ENCODE measurements around the gene TH. TPM values are rescaled to one million over a fixed set of nuclear protein-coding genes. Genes with fewer than 3 reads are reported as not detected.
A peak's percentile ranks its signal among the peaks of the same experiment; 100 is the strongest.

Gene TH
- total and polyA plus RNA-seq, 2 donors (not counting 1 experiment from before 2014, with no cell fraction given), result not detected

DNA sequence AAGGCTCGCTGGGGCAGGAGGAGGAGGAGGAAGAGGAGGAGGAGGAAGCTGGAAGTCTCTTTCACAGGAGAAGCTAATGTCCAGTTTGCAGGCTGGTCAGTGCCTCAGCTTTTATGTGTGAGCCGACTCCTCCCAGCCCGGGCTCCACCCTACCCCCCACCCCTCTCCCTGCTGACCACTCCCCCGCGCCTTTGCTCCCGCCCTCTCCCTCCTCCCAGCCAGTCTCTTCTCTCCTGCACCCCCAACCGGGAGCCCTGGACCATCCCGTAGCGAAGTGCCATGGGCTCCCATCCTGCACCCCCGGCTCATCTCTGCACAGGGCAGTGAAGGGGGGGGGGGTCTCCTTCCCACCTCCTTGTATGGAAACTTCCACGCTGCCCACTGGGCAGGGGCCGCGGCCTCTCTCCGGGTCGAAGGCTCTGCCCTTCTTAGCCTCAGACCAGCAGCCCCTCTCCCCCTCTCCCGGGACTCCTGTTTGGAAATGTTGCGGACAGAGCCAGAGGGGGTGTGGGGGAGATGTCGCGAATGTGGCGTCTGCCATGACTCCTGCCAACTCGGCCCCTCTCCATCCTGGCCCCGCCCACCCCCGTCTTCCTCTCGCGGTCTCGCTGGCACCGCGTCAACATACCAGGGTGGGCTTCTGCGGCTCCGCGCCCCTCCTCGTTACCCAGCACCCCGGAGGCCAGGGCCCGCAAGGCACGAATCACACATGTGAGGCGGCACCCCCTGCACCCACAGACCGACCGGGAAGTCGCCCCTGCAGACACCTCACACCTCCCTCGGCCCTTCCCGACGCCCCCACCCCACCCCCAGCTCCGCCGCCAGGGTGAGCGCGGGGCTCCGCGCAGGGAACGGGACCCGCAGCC is 34.2 kb downstream of the TH start:
- H3K9me3 Mint-ChIP-seq (ENCODE audit: insufficient read depth), result no peaks in the 10 kb centered on the region
- H3K9ac ChIP-seq (ENCODE audit: low read length), result peak overlapping the region; percentile 19
- H2AFZ ChIP-seq (ENCODE audit: insufficient read depth, low read depth, low read length, poor library complexity, severe bottlenecking), result peak overlapping the region; percentile 16
- peaks cover 40% of the 10 kb centered on the region for H3K27me3 Mint-ChIP-seq
- peaks cover 0 to 66% (median 28%) of the 10 kb centered on the region in 4 experiments for H3K27me3 ChIP-seq (replicated peaks in 1 of 4; ENCODE audit: control extremely low read depth in 1 of 4, control insufficient read depth in 3 of 4, insufficient read depth in 4 of 4, low read length in 3 of 4)
- peak; percentile 34 for DNase-seq
- H3K9me3 ChIP-seq (ENCODE audit: control extremely low read depth in 1 of 3, control insufficient read depth in 2 of 3, insufficient read depth in 1 of 3, low read length in 2 of 3), result peaks cover 0 to 6% (median 0%) of the 10 kb centered on the region in 3 donors
- no peaks in the 10 kb centered on the region for H3K79me2 ChIP-seq (ENCODE audit: control insufficient read depth, insufficient read depth, low read length)
- peaks cover 14% of the 10 kb centered on the region for H3K4me1 Mint-ChIP-seq
- 2% methylated on average over 35 of the region's 50 CpGs for WGBS (ENCODE audit: insufficient coverage)
- no peak for ATAC-seq (ENCODE audit: low read depth)
- H3K4me2 ChIP-seq (replicated peaks; ENCODE audit: low read depth, low read length, poor library complexity, severe bottlenecking), result peak overlapping the region; percentile 82
- CTCF ChIA-PET, result interaction anchor here (1.1 kb wide), 1 partner anchor 15 kb away, joined by 8 read pairs; no protein-coding TSS in a partner anchor
- no peaks in the 10 kb centered on the region for H4K20me1 ChIP-seq (ENCODE audit: control insufficient read depth, insufficient read depth, low read length, poor library complexity, severe bottlenecking)
- no peaks in the 10 kb centered on the region for H3K36me3 ChIP-seq (replicated peaks in 1 of 2; ENCODE audit: control extremely low read depth in 1 of 2, control insufficient read depth in 1 of 2, extremely low read depth in 1 of 2, insufficient read depth in 2 of 2, low read length in 1 of 2)
- TF ChIP-seq EZH2 (IDR thresholded peaks at IDR 0.05; ENCODE audit: borderline replicate concordance, insufficient read depth, low read depth, low read length, poor library complexity, severe bottlenecking) (no peak), CTCF (IDR thresholded peaks at IDR 0.05) (no peak)
- POLR2A ChIA-PET, result interaction anchor here (0.6 kb wide), 1 partner anchor 28 kb away, joined by 4 read pairs; no protein-coding TSS in a partner anchor
- H3K4me1 ChIP-seq (ENCODE audit: control insufficient read depth in 2 of 2, insufficient read depth in 2 of 2, low read length in 2 of 2), result peaks cover 15 to 23% of the 10 kb centered on the region in 2 donors
- H3K27ac ChIP-seq (ENCODE audit: low read length in 2 of 2), result no peak overlapping the region
- intact Hi-C loops (cut with micrococcal nuclease), result no loop called here
- H3K4me3 ChIP-seq (ENCODE audit: control extremely low read depth in 1 of 5, extremely low read depth in 1 of 5, insufficient read depth in 1 of 5, low read depth in 2 of 5, low read length in 4 of 5), result no peak overlapping the region
- H3K27ac Mint-ChIP-seq, result no peak overlapping the region
- H3K4me3 Mint-ChIP-seq, result peak overlapping the region; percentile 60

DNA sequence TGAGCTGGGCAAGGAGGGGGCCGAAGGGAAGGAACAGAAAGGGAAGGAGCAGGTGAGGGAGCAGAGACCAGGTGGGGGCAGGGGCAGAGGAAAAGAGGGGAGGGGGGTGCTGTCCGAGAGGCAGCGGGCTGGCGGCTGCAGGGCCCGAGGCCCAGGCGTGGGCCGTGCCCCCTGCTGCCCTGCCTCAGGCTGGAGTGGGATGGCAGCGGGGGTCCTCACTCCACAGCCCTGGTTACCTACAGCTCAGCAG is 34.7 kb downstream of the TH start:
- Histone ChIP-seq H2AFZ (ENCODE audit: insufficient read depth, low read depth, low read length, poor library complexity, severe bottlenecking) (no peak overlapping the region), H3K79me2 (ENCODE audit: control insufficient read depth, insufficient read depth, low read length) (no peaks in the 10 kb centered on the region), H3K4me3 (ENCODE audit: control extremely low read depth in 1 of 5, extremely low read depth in 1 of 5, insufficient read depth in 1 of 5, low read depth in 2 of 5, low read length in 4 of 5) (no peak overlapping the region), H3K9ac (ENCODE audit: low read length) (no peak overlapping the region), H3K9me3 (ENCODE audit: control extremely low read depth in 1 of 3, control insufficient read depth in 2 of 3, insufficient read depth in 1 of 3, low read length in 2 of 3) (peaks cover 0 to 6% (median 0%) of the 10 kb centered on the region in 3 donors), H3K4me1 (ENCODE audit: control insufficient read depth in 2 of 2, insufficient read depth in 2 of 2, low read length in 2 of 2) (peaks cover 15 to 23% of the 10 kb centered on the region in 2 donors), H4K20me1 (ENCODE audit: control insufficient read depth, insufficient read depth, low read length, poor library complexity, severe bottlenecking) (no peaks in the 10 kb centered on the region), H3K27ac (ENCODE audit: low read length in 2 of 2) (no peak overlapping the region), H3K4me2 (replicated peaks; ENCODE audit: low read depth, low read length, poor library complexity, severe bottlenecking) (no peak overlapping the region), H3K36me3 (replicated peaks in 1 of 2; ENCODE audit: control extremely low read depth in 1 of 2, control insufficient read depth in 1 of 2, extremely low read depth in 1 of 2, insufficient read depth in 2 of 2, low read length in 1 of 2) (no peaks in the 10 kb centered on the region), H3K27me3 (replicated peaks in 1 of 4; ENCODE audit: control extremely low read depth in 1 of 4, control insufficient read depth in 3 of 4, insufficient read depth in 4 of 4, low read length in 3 of 4) (peaks cover 0 to 65% (median 24%) of the 10 kb centered on the region in 4 experiments)
- Mint-ChIP-seq H3K4me1 (peaks cover 14% of the 10 kb centered on the region), H3K9me3 (ENCODE audit: insufficient read depth) (no peaks in the 10 kb centered on the region), H3K27ac (no peak overlapping the region), H3K4me3 (peak overlapping the region; percentile 16), H3K27me3 (peaks cover 35% of the 10 kb centered on the region)
- 10% methylated on average over 8 of the region's 8 CpGs for WGBS (ENCODE audit: insufficient coverage)
- ATAC-seq (ENCODE audit: low read depth) (no peak), DNase-seq (no peak)
- ChIA-PET POLR2A (interaction anchor here (0.6 kb wide), 1 partner anchor 28 kb away, joined by 4 read pairs; no protein-coding TSS in a partner anchor), CTCF (interaction anchor here (1.1 kb wide), 1 partner anchor 15 kb away, joined by 8 read pairs; no protein-coding TSS in a partner anchor)
- intact Hi-C loops (cut with micrococcal nuclease), result no loop called here
- no peak for TF ChIP-seq CTCF (IDR thresholded peaks at IDR 0.05)
- no peak for TF ChIP-seq EZH2 (IDR thresholded peaks at IDR 0.05; ENCODE audit: borderline replicate concordance, insufficient read depth, low read depth, low read length, poor library complexity, severe bottlenecking)
